OCI-LY7 (cell line): ENCODE data around the gene GBF1.

Experiments
- CTCF ChIP-seq: fragments of 200-600 bp; sonication (generic); conservative IDR thresholded peaks from 2 replicates; pipeline ENCODE4 v1.5.1; 2014; ENCODE audit warnings: mild to moderate bottlenecking, antibody characterized with exemption, low read length, moderate library complexity, mixed read lengths
- EZH2phosphoT487 ChIP-seq: fragments of 200-600 bp; sonication (generic); IDR thresholded peaks from 2 replicates; pipeline ENCODE4 v1.6.1; 2018; ENCODE audit warnings: low read depth, borderline replicate concordance, mild to moderate bottlenecking, mixed run types, antibody characterized with exemption, low read length, moderate library complexity, mixed read lengths

- TF ChIP-seq CTCF (no peak), EZH2phosphoT487 (no peak)
Measured at GRCh38 chr10:102392306-102392705, 147.0 kb downstream of the GBF1 start.
